GM18520 (cell line): ENCODE results near the gene ABCC6.
"Not testable (repeated sequence)": the region's sequence is repeated elsewhere in the genome, so short reads cannot be mapped to it uniquely, and the experiment has no call there.

Source experiments
- ATAC-seq: cut with Tn5 transposase; IDR thresholded peaks from one replicate; pipeline ENCODE4 v1.9.1; 2021; ENCODE audit not compliant: unreplicated experiment

The ABCC6 gene

DNA sequence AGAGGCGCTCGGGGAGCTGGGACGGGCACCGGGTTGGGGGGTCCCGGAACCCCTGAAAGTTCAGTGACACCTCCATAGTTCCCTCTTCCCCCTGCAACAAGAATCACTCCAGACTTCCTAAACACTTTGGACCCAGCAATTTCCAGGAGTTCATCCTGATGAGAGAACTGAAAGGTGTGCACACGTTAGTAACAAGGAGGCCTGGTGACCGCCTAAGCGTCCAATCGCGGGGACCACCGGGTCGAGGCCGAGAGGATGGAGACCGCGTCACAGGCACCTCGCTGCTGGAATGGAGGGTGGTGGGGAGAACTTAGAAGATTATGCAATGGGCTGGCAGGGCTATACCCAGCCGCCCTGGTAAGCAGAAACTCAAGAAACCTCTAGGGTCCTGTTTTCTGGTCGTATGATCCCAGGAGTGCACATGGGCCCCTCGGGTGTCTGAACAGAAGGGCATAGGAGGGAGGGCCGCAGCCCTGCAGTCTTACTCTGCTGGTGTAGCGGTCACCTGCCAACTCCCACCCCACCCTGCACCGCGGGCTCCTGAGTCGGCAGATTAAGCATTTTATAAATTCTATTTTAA is 458 bp upstream of the ABCC6 start:
- ATAC-seq: not testable (repeated sequence)

DNA sequence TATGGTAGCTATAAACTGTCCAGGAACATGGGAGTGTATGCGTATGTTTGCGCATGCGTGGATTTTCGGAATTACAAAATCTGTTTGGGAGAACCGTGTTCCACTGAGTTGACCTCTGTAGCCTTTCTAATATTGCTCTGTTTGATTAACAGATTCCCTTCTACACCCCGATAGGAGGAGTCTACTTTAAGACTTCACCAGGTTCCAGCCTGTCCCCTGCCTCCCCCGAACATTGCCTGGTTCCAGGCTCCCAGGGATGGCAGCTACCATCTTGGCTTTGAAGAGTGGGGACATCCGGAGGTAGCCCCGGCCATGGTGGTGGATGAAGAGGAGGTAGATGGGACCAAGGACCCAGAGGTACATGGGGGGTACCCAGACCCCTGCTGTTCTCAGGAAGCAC is 1.9 kb downstream of the ABCC6 start:
- ATAC-seq: not testable (repeated sequence)

DNA sequence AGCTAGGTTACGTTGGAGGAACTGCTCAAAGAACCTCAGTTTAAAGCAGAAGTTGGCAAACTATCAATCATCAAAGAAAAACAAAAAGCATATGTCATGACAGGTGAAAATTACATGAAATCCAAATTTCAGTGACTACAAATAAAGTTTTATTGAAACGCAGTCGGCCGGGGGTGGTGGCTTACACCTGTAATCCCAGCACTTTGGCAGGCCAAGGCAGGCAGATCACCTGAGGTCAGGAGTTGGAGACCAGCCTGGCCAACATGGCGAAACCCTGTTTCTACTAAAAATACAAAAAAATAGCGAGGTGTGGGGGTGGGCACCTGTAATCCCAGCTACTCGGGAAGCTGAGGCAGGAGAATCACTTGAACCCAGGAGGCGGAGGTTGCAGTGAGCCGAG is 2.8 kb downstream of the ABCC6 start:
- not testable (repeated sequence) for ATAC-seq

DNA sequence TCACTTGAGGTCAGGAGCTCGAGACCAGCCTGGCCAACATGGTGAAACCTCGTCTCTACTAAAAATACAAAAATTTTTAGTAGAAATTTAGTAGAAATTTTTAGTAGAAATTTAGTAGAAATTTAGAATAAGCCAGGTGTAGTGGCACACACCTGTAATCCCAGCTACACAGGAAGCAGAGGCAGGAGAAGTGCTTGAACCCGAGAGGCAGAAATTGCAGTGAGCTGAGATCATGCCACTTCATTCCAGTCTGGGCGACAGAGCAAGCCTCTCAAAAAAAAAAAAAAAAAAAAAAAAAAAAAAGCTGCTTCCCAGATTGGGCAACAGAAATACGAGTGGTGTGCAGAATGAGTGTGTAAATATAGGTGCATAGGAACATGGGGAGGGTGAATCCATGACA is 4.5 kb downstream of the ABCC6 start:
- ATAC-seq: not testable (repeated sequence)

DNA sequence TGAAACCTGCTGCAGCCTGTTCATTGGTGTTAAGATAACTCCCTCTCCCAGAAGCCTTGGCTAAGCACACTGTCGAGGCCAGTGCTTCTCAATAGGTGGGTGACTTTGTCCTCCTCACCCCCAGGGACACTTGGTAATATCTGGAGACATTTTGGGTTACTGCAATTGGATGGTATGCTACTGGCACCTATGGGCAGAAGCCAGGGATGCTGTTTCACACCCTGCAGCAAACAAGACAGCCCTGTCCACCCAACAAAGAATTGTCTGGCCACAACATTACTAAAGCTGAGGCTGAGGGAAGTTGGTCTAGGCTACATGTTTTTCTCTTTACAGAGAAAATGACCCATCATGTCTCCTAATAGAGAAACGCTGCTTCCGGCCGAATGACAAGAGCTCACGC is 4.9 kb downstream of the ABCC6 start:
- ATAC-seq: not testable (repeated sequence)

DNA sequence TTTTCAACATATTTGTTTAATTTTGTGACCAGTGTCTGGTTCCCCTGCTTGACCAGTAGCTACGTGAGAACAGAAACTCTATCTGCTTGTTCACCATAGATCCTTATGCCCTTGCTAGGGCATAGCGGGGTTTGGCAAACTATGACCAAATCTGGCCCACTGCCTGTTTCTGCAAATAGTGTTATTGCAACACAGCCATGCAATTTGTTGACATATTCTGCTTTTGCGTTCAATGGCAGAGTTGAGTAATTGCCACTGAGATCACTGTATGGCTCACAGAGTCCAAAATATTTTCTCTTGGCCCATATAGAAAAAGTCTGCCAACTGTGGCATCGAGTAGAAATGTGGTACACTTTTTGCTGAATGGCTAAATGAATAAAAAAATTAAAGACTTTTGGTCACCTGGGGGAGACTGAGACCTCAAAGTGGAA is 9.4 kb downstream of the ABCC6 start:
- ATAC-seq: not testable (repeated sequence)

- not testable (repeated sequence) for ATAC-seq
These were observed 11.9 kb downstream of the ABCC6 start for GRCh38 chr16:16211404-16211803.

DNA sequence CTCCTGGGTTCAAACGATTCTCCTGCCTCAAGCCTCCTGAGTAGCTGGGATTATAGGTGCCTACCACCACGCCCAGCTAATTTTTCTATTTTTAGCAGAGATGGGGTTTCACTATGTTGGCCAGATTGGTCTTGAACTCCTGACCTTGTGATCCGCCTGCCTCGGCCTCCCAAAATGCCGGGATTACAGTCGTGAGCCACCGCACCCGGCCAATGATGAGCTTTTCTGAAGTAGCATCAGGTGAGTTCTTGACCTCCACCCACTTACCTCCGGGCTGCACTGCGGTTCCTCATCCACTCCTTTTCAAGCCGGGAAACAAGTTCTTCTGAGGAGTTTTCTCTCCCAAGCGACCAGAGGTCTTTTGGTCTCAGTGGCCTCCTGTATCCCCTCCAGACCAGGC is 14.8 kb downstream of the ABCC6 start:
- not testable (repeated sequence) for ATAC-seq

- not testable (repeated sequence) for ATAC-seq
These were observed 15.4 kb downstream of the ABCC6 start for GRCh38 chr16:16207787-16208334.

DNA sequence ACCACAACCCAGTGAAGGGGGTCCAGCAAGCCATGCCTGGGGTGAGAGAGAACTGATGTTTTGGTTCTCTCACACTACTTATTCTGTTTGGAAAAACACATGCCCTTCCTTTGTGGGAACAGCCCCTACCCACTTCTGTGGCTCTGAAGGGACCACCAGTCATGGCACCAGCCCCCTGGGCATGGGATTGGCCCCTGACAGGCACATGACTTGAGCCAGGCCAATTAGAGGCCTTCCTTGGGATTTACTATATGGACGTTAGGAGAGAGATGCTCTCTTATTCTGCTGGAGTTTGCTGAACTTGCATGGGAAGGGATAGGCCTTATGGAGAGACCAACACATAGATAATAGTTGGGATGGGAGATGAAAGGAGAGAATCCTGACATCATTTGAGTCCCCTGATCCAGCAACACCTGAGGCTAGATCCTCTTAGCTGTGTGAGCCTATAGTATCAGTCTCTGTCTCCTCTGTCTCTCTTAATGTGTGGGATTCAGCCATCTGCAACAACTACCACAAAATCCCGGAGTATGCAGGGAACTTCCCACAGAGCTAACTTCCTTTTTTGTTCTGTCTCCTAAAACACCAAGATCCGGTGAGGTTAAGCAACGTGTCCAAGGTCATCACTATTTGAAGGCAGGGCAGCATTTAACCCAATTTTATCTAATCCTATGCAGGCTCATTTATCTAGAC is 16.1 kb downstream of the ABCC6 start:
- not testable (repeated sequence) for ATAC-seq

GRCh38 chr16:16205864-16206263 is 17.4 kb downstream of the ABCC6 start:
- not testable (repeated sequence) for ATAC-seq

GRCh38 chr16:16204552-16204951 is 18.7 kb downstream of the ABCC6 start:
- not testable (repeated sequence) for ATAC-seq

DNA sequence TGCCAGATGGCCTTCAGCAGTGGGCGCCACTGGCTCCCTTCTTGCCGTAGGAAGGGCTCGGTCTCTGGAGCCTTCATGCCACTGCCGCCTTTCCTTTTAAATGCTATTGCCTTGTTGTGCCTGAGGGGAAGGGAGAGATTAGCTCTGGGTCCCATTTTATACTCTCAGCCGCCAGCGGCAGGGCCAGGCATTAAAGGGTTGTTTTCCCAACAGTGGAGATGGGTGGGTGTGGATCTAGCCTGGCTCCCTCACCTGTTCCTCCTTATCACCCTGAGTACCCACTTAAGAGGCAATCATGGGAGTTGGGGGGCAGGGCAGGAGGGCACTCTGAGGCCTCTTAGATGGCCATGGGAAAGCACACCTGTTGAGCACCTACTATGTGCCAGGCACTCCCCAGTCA is 19.8 kb downstream of the ABCC6 start:
- not testable (repeated sequence) for ATAC-seq

- not testable (repeated sequence) for ATAC-seq
These were observed 20.7 kb downstream of the ABCC6 start for GRCh38 chr16:16202400-16203143.

DNA sequence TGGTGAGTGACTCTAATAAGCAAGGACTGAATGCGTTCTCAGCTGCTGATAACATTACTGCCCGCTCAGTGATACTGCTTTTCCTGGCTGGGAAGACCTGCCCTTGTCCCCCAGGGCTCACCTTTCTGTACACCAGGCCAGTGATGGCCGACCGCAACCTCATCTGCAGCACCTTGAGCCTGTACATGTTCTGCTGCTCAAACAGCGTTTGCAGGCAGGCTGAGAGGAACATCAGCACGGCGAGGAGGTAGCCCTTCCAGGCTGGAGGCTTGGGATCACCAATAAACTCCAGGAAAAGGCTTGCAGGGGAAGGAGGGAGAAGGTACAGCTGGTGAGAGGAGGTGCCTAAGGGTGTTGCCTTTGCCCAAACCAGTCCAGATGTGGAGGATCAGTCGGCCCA is 21.4 kb downstream of the ABCC6 start:
- not testable (repeated sequence) for ATAC-seq

GRCh38 chr16:16200391-16200790 is 22.9 kb downstream of the ABCC6 start:
- not testable (repeated sequence) for ATAC-seq

DNA sequence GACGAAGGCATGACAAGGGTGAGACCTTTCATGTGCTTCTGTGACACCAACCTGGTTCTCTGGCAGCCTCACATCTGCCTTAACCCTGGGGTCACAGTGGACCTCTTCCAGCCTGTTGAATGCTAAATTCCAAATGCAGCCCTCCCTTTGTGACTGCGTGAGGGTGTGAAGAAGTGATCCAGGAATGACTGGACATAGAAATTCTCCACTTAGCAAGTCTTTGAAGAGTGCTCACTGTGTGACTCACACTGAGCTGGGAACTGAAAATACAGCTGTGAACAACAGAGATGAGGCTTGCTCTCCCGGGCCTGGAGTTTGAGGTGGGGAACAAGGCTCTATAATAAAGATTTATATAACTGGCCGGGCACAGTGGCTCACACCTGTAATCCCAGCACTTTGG is 23.9 kb downstream of the ABCC6 start:
- not testable (repeated sequence) for ATAC-seq

DNA sequence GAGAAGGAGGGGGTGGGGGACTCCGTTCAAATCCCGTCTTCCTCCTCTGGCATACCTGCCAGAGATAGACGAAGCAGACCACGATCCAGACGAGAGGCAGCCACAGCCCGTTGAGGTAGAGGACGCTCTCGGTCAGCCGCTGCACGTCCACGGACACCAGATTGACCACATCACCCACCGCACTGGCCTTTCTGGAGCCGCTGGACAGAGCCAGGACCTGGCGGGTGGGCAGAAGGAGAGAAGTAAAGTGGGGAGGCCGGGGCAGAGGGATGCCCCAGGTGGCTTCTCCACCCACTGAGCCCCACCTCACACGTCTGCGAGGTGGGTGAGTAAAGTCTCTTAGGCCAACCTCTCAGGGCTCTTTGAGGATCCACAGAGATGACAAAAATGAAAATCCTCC is 25.3 kb downstream of the ABCC6 start:
- ATAC-seq: no peak

GRCh38 chr16:16197331-16197730 is 26.0 kb downstream of the ABCC6 start:
- no peak for ATAC-seq

- no peak for ATAC-seq
These were observed 27.2 kb downstream of the ABCC6 start for GRCh38 chr16:16196099-16196498.

- no peak for ATAC-seq
These were observed 31.7 kb downstream of the ABCC6 start for GRCh38 chr16:16191493-16192167.
